ENCODE measurements around the gene ZMYM3. TPM values are rescaled to one million over a fixed set of nuclear protein-coding genes. Genes with fewer than 3 reads are reported as not detected.

The ZMYM3 gene
- total RNA-seq, 1 donor from 2014 or later: 50.8 TPM

DNA sequence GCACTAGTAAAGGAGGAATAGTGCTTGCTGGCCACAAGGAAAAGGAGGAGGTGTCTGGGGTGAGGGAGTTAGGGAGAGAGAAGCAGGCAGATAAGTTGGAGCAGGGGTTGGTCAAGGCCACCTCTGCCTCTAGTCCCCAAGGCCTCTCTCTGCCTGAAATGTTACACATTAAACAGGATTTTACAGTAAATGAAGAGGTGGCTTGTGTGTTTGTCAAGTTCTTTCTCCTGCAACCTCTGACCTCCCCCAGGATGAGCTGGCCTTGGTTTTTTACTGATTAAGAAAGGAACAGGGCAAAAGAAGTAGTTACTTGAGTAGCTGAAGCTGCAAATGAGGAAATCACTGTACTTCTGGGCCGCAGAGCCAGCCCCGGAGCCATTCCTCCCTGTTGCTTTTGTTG lies 28.9 kb downstream of the ZMYM3 start:
- no peaks in the 10 kb centered on the region for H3K9me3 ChIP-seq (ENCODE audit: low read depth)
- no peaks in the 10 kb centered on the region for H3K27me3 ChIP-seq
- Mint-ChIP-seq H3K4me1 (peaks cover 30% of the 10 kb centered on the region), H3K4me3 (no peak overlapping the region), H3K27ac (peak overlapping the region; percentile 57), H3K36me3 (no peaks in the 10 kb centered on the region), H3K9me3 (peaks cover 30% of the 10 kb centered on the region), H3K27me3 (ENCODE audit: insufficient read depth, low read depth) (peaks cover 8% of the 10 kb centered on the region)
- no peak overlapping the region for H2AFZ ChIP-seq (replicated peaks)
- H3K4me1 ChIP-seq: no peaks in the 10 kb centered on the region
- no peaks in the 10 kb centered on the region for H3F3A ChIP-seq (ENCODE audit: low read depth)
- H3K4me2 ChIP-seq: no peak overlapping the region
- no peak overlapping the region for H3K27ac ChIP-seq
- TF ChIP-seq CTCF (IDR thresholded peaks at IDR 0.05) (no peak), EZH2phosphoT487 (IDR thresholded peaks at IDR 0.05) (no peak), EZH2 (IDR thresholded peaks at IDR 0.05) (no peak)
- no peaks in the 10 kb centered on the region for H3K36me3 ChIP-seq
- DNase-seq (ENCODE audit: low spot score): no peak
- no peak overlapping the region for H3K9ac ChIP-seq
- no peaks in the 10 kb centered on the region for H3K79me2 ChIP-seq (ENCODE audit: low read depth)
- H3K4me3 ChIP-seq: no peak overlapping the region
- no peaks in the 10 kb centered on the region for H4K20me1 ChIP-seq (ENCODE audit: low read depth)

DNA sequence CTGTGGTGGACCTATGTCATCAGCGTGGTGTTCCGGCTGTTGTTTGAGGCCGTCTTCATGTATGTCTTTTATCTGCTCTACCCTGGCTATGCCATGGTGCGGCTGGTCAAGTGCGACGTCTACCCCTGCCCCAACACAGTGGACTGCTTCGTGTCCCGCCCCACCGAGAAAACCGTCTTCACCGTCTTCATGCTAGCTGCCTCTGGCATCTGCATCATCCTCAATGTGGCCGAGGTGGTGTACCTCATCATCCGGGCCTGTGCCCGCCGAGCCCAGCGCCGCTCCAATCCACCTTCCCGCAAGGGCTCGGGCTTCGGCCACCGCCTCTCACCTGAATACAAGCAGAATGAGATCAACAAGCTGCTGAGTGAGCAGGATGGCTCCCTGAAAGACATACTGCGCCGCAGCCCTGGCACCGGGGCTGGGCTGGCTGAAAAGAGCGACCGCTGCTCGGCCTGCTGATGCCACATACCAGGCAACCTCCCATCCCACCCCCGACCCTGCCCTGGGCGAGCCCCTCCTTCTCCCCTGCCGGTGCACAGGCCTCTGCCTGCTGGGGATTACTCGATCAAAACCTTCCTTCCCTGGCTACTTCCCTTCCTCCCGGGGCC lies 29.7 kb downstream of the ZMYM3 start:
- H3K4me2 ChIP-seq: no peak overlapping the region
- H3K9ac ChIP-seq: no peak overlapping the region
- no peaks in the 10 kb centered on the region for H4K20me1 ChIP-seq (ENCODE audit: low read depth)
- H3K27ac Mint-ChIP-seq: peak overlapping the region; percentile 57
- H3K4me1 ChIP-seq: no peaks in the 10 kb centered on the region
- TF ChIP-seq EZH2 (IDR thresholded peaks at IDR 0.05): no peak
- no peak for TF ChIP-seq CTCF (IDR thresholded peaks at IDR 0.05)
- TF ChIP-seq EZH2phosphoT487 (IDR thresholded peaks at IDR 0.05): no peak
- peaks cover 24% of the 10 kb centered on the region for H3K9me3 Mint-ChIP-seq
- H3K27ac ChIP-seq: no peak overlapping the region
- no peaks in the 10 kb centered on the region for H3K79me2 ChIP-seq (ENCODE audit: low read depth)
- H3K9me3 ChIP-seq (ENCODE audit: low read depth): no peaks in the 10 kb centered on the region
- no peaks in the 10 kb centered on the region for H3K36me3 Mint-ChIP-seq
- H3K4me3 ChIP-seq: no peak overlapping the region
- peaks cover 10% of the 10 kb centered on the region for H3K27me3 Mint-ChIP-seq (ENCODE audit: insufficient read depth, low read depth)
- H3F3A ChIP-seq (ENCODE audit: low read depth): no peaks in the 10 kb centered on the region
- H3K4me1 Mint-ChIP-seq: peaks cover 30% of the 10 kb centered on the region
- peak; percentile 31 for DNase-seq (ENCODE audit: low spot score)
- no peaks in the 10 kb centered on the region for H3K27me3 ChIP-seq
- no peak overlapping the region for H3K4me3 Mint-ChIP-seq
- no peak overlapping the region for H2AFZ ChIP-seq (replicated peaks)
- no peaks in the 10 kb centered on the region for H3K36me3 ChIP-seq

DNA sequence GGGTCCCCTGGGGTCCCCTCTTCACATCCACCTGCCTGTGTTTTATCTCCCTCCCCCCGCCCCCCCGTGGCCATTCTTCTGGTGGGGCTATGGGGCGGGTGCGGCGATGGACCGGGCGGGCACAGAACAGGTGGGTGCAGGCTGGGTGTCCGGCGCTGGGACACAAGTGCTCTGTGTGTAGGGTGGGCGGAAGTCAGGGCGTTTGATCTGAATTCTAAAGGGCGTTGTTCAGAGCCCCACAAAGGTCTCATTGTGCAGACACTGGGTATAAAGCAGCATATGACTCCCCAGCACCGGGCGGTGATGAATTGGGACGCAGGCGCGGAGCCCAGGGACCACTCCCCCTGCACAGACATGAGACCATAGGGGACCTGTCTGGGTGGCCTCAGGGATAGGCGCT lies 31.0 kb downstream of the ZMYM3 start, which contains the start of gene GJB1:
Gene GJB1, plus strand, starts transcription at position 296 of the 400 bp plus-strand sequence. CDS start 484 bp downstream, outside the sequence.
- Histone ChIP-seq H3K9me3 (ENCODE audit: low read depth) (no peaks in the 10 kb centered on the region), H4K20me1 (ENCODE audit: low read depth) (no peaks in the 10 kb centered on the region), H3K4me2 (no peak within 1 kb of the TSS), H3K27ac (no peak within 1 kb of the TSS), H3K4me1 (no peaks in the 10 kb centered on the region), H3K4me3 (no peak within 1 kb of the TSS), H3F3A (ENCODE audit: low read depth) (no peaks in the 10 kb centered on the region), H3K27me3 (no peaks in the 10 kb centered on the region), H3K79me2 (ENCODE audit: low read depth) (no peaks in the 10 kb centered on the region), H3K9ac (no peak within 1 kb of the TSS), H2AFZ (replicated peaks) (no peak within 1 kb of the TSS), H3K36me3 (no peaks in the 10 kb centered on the region)
- H3K4me3 Mint-ChIP-seq: no peak within 1 kb of the TSS
- peak within 1 kb of the TSS; percentile 14 for H3K27ac Mint-ChIP-seq
- peaks cover 24% of the 10 kb centered on the region for H3K9me3 Mint-ChIP-seq
- no peaks in the 10 kb centered on the region for H3K36me3 Mint-ChIP-seq
- H3K4me1 Mint-ChIP-seq: peaks cover 23% of the 10 kb centered on the region
- DNase-seq (ENCODE audit: low spot score): no peak
- peaks cover 10% of the 10 kb centered on the region for H3K27me3 Mint-ChIP-seq (ENCODE audit: insufficient read depth, low read depth)
- TF ChIP-seq CTCF (IDR thresholded peaks at IDR 0.05): no peak

Data from neural progenitor cell (in vitro differentiated cells).